Stomach (tissue), 4 donors: ENCODE data around the gene SLC38A10.

Experiments used
- EP300 ChIP-seq: sonication (generic); formaldehyde crosslinking; IDR thresholded peaks from one replicate; pipeline ENCODE4 v1.6.1; 2017; ENCODE audit warnings: antibody characterized with exemption
- POLR2A ChIP-seq, 4 donors: fragments of 450-650 bp; IDR thresholded peaks; one replicate each; pipeline ENCODE4 v1.6.1; 2016; ENCODE audit warnings: antibody characterized with exemption in 4 of 4, control low read depth in 2 of 4, mild to moderate bottlenecking in 1 of 4, moderate library complexity in 1 of 4
- POLR2AphosphoS5 ChIP-seq, 3 donors: sonication (generic); formaldehyde crosslinking; IDR thresholded peaks; one replicate each; pipeline ENCODE4 v1.6.1; 2016; ENCODE audit warnings: antibody characterized with exemption in 3 of 3
- TF ChIP-seq, protein P1 (sequence below), 7 experiments: fragments of 450-650 bp in 4 of 7; fragments of 200-600 bp in 3 of 7; sonication (generic) in 3 of 7; IDR thresholded peaks; one replicate each; pipeline ENCODE4 v1.5.1; 2016 to 2019; ENCODE audit warnings: antibody characterized with exemption in 7 of 7, control low read depth in 2 of 7, mild to moderate bottlenecking in 1 of 7

DNA sequence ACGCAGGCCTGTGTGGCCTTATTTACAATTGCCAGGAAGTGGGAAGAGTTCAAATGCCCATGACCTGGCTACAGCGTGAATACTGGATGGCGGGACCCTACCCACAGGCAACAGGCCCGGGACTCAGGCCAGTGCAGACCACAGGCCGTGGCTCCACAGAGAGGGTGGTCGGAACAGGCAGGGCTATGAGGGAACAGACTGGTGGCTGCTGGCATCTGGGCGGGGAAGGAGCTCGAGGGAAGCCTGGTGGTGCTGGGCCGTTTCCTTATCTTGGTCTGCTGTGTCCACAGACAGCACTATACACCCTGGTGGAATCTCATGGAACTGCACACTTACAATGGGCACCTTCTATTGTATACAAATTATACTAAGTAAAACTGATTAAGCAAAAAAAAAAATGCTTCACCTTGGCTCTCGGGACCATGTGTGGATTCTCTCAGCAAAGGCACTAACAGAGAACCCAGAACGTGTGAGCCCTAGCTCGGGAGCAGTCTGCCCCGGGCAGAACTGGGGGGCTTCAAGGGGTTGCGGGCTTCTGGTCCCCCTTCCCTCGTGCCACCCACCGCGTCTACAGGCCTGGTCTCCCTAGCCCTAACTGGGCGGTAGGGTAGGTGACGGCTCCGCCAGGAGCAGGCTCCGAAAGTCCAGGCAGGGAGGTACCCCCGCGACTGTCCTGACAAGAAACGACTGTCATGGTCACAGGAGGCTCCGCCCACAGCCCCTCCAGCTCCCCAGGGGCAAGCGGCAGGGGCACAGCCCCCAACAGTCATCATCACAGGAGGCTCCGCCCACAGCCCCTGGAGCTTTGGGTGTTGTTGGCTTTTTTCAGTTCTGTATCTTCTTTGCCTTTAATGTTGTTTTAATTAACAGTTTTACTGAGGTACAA is 94.2 kb downstream of the SLC38A10 start:
- TF ChIP-seq POLR2A (IDR thresholded peaks at IDR 0.05) = no peak
- TF ChIP-seq, protein P1, sequence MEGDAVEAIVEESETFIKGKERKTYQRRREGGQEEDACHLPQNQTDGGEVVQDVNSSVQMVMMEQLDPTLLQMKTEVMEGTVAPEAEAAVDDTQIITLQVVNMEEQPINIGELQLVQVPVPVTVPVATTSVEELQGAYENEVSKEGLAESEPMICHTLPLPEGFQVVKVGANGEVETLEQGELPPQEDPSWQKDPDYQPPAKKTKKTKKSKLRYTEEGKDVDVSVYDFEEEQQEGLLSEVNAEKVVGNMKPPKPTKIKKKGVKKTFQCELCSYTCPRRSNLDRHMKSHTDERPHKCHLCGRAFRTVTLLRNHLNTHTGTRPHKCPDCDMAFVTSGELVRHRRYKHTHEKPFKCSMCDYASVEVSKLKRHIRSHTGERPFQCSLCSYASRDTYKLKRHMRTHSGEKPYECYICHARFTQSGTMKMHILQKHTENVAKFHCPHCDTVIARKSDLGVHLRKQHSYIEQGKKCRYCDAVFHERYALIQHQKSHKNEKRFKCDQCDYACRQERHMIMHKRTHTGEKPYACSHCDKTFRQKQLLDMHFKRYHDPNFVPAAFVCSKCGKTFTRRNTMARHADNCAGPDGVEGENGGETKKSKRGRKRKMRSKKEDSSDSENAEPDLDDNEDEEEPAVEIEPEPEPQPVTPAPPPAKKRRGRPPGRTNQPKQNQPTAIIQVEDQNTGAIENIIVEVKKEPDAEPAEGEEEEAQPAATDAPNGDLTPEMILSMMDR (IDR thresholded peaks at IDR 0.05) = peak in 5 of 7 experiments; percentile 57 to 84 (median 74)
- TF ChIP-seq POLR2AphosphoS5 (IDR thresholded peaks at IDR 0.05) = peak in 1 of 3 donors; percentile 53
- TF ChIP-seq EP300 = no peak
